ENCODE data around the gene THRA.

THRA gene

DNA sequence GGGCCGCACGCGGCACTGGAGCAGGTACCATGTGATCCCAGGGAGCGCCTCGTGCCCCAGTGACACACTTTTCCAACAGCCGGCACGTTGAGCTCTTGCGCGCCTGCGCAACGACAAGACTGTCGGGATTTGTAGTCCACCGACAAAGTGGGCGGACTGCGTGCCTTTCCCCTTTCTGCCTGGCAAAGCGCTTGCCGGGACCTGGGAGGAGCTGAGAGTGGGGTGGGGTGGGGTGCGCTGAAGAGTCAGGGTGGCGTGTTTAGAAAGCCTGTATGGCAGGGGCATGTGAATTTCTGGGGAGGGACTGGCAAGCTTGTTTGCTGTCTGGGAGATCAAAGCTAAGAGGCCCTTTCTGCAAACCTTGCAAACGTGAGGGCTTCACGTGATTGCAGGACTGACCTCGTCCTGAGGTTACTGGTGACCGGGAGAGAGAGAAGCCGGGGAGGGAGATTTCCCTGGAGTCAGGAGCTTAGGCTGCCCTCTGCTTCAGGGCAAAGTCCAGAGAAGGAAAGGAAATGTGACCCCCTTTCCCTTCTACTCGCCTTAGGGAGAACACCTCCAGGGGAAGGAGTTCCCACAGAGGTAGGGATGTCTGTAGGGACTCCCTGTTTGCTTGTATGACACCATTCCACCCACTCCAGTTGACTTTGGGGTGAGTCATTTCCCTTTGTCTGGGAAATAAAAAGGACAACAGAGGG lies 38.1 kb downstream of the THRA start:
- peak; percentile 92 for DNase-seq

DNA sequence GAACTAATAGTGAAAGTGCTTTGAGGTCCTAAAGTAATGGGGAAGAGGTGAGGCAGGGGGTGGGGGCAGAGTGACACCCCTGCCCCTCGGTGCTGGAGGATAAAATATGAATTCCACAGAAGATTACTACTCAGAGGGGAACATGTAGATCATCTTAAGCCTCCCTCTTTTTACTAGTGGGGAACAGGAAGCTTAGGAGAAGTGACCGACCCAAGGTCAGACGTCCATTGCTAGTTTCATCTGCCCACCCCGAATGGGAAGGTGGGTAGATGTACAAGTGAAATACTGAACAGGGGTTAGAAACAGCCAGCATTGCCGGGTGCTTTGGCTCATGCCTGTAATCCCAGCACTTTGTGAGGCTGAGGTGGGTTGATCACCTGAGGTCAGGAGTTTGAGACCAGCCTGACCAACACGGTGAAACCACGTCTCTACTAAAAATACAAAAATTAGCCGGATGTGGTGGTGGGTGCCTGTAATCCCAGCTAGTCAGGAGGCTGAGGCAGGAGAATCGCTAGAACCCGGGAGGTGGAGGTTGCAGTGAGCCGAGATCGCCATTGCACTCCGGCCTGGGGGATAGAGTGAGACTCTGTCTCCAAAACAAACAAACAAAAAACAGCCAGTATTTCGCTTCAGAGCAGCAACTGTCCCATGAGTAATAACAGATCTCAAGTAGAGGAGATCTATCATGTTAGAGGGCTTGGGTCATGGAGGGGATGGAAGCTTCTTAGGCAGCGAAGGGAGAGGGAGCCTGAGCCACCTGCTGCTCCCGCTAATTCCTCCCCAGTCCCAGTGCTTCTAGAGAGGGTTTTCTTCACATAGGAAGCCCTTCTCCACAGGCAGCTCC lies 38.8 kb downstream of the THRA start:
- no peak for DNase-seq

DNA sequence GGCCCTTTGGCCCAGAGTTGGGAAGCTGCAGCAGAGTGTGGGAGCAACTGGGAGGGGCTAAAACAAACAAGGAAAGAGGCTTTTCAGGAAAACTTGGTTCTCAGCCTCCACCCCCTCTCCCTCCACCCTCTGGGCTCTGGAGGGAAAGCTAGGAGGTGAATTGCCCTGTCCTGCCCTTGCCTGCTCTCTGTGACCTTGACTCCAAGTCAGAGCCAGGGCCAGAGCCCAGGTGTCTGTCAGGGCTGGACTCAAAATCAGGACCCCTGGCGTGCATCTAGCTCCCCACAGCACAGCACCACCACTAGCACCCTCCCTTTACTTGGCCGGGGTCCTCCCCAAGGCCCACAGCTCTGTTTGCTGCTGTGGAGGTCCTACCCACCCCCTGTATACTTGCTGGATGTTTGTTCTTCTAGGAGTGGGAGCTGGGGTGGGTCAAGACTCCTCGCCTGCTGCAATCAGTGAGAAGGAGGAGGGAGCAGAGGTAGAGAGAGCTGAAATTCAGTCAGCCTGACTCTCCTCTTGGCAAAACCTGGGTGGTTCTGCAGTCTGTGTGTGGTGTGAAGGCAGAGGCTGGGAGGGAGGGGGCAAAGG lies 40.4 kb downstream of the THRA start:
- DNase-seq: no peak

DNA sequence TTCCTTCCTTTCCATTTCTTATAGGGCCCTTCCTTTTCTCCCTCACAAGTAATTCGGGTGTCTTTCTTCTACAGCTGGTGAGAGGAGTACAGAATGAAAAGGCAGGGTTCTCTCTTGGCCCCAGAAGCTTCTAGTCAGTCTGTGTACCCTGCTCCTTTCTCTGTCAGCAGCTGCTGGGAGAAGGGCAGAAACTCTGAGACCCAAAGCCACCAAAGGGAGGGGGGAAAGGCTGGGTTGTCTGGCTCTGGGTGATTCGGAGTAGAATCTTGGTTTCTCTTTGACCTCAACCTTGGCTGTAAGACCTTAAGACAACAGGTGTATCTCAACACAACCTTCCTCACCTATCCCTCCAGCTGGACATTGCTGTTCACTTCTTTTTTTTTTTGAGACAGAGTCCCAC lies 40.9 kb downstream of the THRA start:
- DNase-seq: no peak

DNA sequence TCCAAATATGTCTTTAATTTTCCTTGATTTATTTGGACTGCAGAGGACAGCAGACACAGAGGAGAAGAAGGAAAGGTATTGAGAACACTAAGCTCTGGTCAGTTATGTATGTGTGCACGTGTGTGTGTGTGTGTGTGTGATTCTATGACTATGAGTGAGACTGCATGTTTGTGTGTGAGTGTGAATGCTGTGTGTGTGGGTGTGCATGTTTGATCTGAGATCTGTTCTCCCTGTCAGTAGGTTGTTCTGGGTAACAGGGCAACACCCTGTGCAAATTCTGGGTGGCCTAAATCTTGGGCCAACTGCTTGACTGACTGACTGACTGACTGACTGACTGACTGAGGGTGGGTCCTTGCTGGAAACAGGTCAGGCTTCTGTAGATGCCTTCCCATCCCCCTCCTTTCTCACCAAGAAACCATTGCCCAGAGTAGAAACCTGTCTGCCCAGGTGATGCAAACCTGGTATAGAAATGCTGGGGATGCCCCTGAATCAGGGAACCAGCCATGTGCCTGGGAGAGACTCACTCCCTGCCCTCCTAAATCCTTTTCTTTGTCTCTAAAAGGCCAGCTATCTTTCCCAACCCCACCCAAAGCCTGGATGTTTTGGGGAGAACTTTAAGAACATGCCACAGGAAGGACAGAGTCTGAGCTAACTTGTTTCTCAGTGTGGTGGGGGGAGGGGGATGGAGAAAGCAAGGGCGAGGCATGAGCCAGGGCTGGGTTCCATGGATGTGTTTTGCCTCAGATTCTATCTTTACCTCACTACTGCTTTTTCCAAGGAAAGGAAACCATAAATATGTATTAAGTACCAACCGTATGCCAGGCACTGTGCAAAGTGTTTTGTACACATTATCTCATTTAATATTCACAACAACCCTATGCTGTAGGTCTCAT lies 42.1 kb downstream of the THRA start:
- no peak for DNase-seq

DNA sequence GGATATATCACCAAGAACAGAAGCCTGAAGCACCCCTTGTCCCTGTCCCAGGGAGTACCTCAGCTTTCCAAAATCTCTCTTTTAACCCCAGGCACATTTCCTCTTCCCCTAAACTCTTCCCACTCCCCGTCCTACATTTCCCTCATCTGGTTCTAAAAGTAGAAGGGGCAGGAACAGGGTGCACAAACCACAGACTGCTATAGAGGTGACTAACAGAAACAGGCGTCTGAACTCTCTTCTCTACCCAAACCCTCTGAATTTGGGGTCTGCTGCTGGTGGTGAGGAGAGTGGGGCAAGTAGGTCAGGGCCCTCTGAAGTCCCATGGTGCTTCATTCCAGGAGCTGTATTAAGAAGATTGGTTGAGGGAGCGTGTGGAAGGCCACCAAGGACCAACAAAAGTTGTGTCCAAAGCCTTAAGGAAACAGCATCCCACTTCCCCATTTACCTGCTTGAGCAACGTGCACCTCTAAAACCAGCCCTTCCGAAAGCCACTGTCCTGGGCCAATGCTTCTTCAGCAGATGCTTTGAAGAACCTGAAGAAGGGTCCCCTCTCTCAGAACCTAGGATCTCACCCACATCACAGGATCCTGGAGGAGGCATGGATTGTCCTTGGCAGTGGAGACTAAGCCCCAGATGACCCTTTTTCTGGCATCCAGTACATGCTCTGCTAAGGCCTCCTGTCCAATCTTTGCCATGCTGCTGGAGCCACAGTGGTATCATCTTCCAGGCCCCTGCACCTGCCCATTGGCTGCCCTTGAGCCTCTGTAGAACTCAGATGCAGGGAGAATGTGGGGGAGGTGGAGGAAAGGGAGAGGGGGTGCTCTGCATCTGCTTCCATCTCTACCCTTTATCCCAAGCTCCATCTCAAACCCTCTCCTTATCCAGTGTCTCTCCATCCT lies 43.3 kb downstream of the THRA start:
- no peak for DNase-seq

DNA sequence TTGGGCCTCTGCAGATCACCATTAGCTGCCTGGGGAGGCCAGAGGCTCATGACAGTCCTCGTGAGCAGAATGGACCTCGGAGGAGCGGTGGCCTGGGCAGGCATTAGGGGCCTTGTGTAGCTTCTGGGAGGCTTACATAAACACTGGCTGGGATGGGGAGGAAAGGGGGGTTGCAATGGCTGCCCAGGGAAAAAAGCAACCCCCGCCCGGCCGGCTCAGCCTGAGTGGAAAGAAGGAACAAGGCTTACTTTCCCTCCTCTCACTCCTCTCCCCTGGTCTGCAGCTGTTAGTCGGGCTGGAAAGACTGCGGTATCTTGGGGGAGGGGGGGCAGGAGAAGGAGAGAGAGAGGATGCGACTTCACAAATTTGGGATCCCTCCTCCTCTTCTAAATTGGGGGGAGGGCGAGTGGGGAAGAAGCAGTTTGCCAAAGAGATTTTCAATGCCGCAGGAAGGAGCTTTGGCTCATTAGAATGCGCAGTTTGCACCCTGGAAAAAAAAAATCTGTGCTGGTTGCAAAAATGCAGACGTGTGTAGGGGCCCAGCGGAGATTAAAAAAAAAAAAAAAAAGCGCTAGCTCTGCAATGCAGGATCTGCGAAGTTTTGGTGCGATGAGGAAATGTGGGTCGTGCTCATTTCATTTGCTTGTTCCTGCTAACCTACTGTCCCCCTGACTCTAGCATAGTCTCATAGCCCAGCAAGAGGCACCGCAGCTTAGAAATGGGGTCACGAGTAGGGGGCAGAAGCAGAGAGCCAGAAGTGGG lies 44.2 kb downstream of the THRA start:
- DNase-seq: no peak

DNA sequence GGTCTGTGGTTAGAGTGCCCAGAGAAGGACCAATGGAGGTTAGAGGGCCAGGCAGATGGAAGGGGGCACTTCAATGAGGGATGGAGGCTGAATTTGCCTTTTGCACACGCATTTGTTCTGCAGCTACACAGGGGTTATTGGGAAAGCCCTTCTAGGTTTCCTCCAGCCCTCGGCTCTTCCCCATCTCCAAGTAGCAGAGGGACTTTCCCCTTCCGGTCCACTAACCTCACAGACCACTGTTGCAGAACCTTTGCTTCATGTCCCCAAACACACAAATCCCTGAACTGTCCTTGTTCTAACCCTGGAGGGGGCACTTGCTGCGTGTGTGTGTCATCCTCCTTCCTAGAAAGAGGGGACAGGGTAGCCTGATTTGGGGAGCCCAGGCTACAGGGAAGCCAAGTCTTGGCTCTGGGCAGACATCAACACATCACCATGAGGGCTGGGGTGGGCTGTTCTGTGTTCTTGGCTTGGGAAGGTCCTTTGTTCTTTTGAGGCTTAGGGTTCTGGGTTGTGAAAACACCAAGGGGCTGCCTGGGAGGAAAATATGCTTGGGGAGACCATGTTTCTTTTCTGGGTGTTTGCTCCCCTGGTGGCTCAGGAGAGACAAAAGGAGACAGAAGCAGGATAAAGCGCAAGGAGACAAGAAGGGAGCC lies 44.9 kb downstream of the THRA start:
- no peak for DNase-seq

DNA sequence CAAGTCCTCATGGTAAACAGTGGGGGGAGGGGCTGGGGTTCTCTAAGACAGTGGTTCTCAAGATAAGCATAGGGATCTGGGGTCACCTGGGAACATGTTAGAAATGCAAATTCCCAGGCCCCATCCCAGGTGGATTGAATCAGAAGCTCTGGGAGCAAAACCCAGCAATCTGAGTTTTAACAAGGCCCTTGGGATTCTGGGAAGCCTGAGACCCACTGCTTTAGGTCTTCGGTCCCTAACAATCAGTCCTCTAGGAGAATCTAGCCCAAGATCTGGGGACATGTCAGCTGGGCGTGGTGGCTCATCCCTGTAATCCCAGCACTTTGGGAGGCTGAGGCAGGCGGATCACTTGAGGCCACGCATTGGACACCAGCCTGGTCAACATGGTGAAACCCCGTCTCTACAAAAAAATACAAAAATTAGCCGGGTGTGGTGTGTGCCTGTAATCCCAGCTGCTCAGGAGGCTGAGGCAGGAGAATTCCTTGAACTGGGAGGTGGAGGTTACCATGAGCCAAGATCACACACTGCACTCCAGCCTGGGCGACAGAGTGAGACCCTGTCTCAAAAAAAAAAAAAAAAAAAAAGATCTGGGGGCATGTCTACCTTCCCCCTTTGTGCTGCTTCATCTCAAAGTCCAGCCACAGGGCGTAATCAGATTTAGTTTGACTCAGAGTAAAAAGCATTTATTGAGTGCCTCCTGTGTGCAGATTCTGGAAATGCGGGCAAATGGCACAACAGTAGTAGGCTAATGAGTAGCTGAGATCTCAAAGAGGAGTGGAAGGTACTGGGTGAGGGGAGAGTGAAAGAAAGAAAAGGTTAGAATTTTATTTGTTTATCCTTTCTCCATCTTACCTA lies 46.4 kb downstream of the THRA start:
- DNase-seq: no peak

DNA sequence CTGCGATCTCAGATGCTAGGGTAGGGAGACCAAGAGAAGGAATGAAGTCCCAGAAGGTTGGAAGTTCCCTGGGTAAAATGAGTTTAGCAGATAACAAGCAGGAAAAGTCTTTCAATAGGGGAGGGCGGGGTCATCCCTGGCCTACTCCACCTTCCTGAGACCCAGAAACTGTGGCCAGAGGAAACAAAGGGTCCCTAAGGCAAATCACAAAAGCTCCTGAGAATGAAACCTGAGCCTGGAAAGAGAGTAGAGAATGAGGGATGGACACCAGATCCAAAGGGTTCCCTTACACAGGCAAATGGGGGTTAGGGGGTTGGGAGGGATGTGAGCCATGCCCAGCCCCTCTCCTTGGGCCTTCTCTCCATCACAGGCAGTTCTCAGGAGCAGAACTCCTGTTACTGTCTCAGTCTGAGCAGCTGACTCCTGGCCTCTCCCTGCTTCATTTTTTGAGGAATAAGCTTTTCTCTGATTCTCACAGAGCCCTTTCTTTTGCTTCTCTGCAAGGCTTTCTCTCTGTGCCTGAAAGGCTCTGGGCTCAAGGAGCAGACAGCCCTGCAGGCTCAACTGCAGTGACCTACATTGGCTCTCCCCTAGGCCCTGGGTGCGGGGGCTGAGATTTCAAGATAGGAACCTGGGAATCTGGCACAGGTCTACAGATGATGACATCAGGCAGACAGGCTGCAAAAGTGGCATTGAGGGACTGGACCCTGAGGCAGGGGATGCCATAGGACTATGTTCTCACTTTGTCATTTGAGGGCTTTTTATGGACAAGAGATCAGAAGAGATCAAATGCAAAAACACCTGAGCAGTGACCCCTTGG lies 47.5 kb downstream of the THRA start:
- no peak for DNase-seq

DNA sequence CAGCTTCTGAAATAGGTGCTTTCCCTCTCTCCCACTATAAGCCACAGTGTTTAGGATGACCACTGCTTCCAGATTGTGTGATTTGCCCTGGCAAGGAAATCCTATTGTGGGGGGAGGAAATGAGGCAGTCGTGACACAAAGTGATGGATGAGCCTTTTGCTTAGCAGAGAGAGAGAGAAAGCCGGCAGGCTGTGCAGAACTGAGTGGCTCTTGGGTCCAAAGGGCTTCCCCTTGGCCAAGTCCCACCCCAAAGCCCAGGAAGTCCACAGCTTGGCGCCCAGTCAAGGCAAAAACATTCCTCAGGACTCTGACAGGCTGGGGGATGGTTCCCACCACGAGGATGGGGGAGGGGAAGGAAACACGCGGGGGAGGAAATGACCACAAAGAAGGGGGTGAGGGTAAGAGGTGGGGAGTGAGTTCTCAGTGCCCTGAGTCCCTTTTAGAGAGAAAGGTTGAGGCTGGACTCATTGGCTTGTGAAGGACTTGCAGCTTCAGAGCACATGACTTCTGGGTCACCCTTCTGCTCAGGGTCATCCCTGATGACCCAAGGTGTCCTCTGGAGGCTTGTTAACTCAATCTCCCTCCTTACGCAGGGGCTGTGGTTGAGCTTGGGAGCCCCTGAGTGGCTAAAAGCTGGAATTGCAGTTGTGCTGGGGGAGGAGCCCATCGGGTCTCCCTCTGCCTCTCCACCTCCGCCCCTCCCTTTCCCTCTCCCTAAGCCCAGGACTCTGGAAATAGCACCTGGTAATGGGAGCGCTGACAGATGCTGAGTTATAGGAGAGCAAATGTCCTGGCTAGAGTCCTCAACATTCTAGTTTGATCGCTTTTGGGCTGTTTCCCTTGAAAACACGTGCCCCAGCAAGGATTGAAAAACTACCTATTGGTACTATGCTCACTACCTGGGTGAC lies 48.7 kb downstream of the THRA start:
- peak; percentile 85 for DNase-seq

DNA sequence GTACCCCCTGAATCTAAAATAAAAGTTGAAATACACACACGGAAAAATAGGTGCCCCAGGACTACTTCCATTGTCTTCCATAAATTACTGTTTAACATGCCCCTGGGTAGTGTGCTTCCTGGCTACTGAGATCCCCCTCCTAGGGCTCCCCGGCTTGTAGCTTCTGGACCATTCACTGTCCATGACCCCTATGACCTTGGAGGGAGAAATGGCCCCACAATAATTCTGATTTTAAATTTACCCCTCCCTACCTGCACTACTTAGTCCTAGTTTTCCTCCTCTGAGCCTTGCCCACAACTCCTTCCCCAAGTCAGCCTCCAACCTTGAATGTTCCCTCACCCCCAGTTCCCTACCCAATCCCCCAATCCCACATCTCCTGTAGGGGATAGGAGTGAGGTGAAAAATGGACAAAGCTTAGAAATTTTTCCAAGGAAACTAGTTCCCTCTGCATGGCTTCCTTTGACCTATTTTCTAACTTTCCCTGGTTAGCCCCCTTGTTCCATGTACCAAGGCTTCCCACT lies 49.5 kb downstream of the THRA start:
- DNase-seq: no peak

DNA sequence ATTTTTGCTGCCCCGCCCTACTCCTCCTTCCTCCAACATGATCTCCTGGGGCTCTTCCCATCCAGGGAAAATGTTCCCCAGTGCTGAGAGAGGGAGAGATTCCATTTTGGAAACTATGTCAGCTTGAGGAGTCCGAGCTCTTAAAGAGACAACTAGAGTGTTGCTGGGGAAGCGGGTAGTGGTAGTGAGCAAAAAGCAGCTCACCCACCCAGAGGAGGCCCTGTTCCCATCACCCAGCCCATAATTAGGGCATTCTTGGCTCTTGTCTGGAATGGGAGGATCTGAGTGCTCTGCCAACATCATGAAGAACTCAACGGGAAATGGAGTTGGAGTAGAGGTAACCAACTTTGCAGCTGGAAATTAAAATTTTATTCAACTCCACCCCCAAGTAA lies 49.9 kb downstream of the THRA start:
- no peak for DNase-seq

DNA sequence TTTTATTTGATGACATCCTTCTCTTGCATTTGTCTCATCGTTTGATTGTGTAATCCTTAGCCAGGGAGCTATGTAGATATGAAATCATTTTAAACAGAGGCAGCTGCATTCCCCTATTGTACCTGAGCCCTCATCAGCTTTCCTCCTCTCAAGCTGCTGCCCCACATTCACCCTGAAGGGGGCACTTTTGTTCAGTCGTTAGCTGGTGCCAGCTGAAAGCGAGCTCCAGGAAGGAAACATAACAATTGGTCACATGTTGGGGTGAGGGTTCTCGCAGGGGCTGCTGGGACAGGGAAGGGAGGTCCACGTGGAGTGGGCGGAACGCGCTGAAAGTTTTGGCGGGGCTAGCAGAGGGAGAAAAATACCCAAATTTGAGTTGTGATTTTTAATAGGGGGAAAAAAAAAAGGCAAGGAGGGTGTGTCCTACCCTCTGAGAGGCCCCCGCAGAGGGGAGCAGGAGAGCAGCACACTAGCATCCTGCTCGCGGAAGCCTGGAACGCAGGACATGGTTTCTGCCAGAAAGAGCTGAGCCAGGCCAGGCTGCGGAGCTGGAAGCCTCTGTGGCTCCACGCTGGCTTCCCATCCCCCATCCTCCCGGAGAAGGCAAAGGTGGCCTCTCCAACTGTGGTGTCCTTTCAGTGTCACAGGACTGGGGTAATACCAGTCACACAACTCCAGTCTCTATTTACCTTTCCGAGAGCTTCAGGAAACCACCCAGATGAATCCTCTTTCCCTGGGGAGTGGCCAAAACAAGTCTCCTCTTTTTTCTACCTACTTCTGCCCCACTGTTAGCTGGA lies 50.5 kb downstream of the THRA start:
- DNase-seq: peak; percentile 87

DNA sequence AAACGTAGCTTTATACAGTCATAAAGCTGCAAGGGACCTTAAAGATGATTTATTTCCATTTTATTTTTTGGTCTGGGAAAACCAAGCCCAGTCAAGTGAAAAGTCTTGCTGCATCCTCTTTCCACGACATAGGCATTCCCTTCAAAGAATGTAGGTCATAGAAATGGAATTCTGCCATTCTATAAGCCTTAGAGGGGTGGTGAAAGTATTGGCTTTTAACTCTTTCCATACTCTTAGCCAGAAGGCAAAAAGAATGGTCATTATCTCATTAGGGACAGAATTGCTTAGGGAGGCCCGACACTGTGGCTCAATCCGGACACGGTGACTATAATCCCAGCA lies 51.1 kb downstream of the THRA start:
- DNase-seq: no peak

DNA sequence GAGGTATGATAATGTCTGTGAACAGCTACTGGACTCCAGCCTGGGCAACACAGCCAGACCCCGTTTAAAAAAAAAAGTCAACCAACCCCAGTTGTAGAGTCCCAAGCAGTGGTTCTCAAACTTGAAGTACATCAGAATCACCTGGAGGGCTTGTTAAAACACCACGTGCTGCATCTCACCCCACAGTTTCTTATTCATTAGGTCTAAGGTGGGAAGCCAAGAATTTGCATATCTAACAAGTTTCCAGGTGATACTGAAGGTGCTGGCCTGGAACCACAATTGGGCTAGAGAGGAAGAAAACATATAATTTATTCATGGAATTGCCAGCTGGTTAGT lies 52.3 kb downstream of the THRA start:
- DNase-seq: no peak
